MCF 10A (cell line): ENCODE measurements around the gene AUH. TPM values are rescaled to one million over a fixed set of nuclear protein-coding genes. Genes with fewer than 3 reads are reported as not detected.
A peak's percentile ranks its signal among the peaks of the same experiment; 100 is the strongest.

Source experiments
- BruUV-seq: library from RNA; stranded (reverse); fragments of 400-500 nt; replicated peaks from 2 replicates; lab custom pipeline; 2021; lab: Mats Ljungman, UMichigan
- CTCF ChIA-PET: fragments of 300-600 bp; sonication (Branson Sonifier 250); formaldehyde crosslinking; extraction: SDS; loops from one replicate; lab custom pipeline; 2021; ENCODE audit warnings: antibody characterized with exemption, inconsistent platforms; lab: Yijun Ruan, JAX
- POLR2A ChIA-PET: fragments of 300-600, 350-650 bp; sonication (Branson Sonifier 250); formaldehyde crosslinking; extraction: SDS; loops from one replicate; lab custom pipeline; 2020; ENCODE audit warnings: antibody characterized with exemption, inconsistent platforms; lab: Yijun Ruan, JAX
- DNase-seq: peaks from one replicate; pipeline ENCODE4 v3.0.0-alpha.2; 2018; ENCODE audit not compliant: unreplicated experiment
- H3K27ac Mint-ChIP-seq: one replicate; pipeline ENCODE4 v1.8.0; 2022; ENCODE audit warnings: mild to moderate bottlenecking, low read depth, mixed read lengths; ENCODE audit not compliant: unreplicated experiment
- H3K27me3 Mint-ChIP-seq: one replicate; pipeline ENCODE4 v1.8.0; 2022; ENCODE audit warnings: mixed read lengths; ENCODE audit not compliant: insufficient read depth, unreplicated experiment
- H3K36me3 Mint-ChIP-seq: one replicate; pipeline ENCODE4 v1.8.0; 2022; ENCODE audit warnings: mild to moderate bottlenecking, moderate library complexity, mixed read lengths; ENCODE audit not compliant: insufficient read depth, unreplicated experiment
- H3K4me1 Mint-ChIP-seq: one replicate; pipeline ENCODE4 v1.8.0; 2022; ENCODE audit warnings: mixed read lengths; ENCODE audit not compliant: insufficient read depth, unreplicated experiment
- H3K4me3 Mint-ChIP-seq: one replicate; pipeline ENCODE4 v1.8.0; 2022; ENCODE audit warnings: mild to moderate bottlenecking, moderate library complexity, mixed read lengths; ENCODE audit not compliant: unreplicated experiment
- H3K9me3 Mint-ChIP-seq: one replicate; pipeline ENCODE4 v1.8.0; 2022; ENCODE audit warnings: mixed read lengths; ENCODE audit not compliant: unreplicated experiment
- intact Hi-C: fragments of 100-400 bp; cut with micrococcal nuclease; formaldehyde crosslinking; loops from 2 replicates; pipeline ENCODE4 v1.14.1; 2022
- total RNA-seq: library from RNA; stranded (reverse); gene quantifications from 2 replicates; pipeline ENCODE4 v1.2.3, GENCODE V29; 2022
- TF ChIP-seq, protein P1 (sequence below): fragments of 200-600 bp; IDR thresholded peaks from one replicate; pipeline ENCODE4 v1.8.0; 2022; ENCODE audit warnings: antibody characterized with exemption, mild to moderate bottlenecking; ENCODE audit not compliant: unreplicated experiment

Gene AUH
- total RNA-seq, 1 experiment from 2014 or later: 20.9 TPM

DNA sequence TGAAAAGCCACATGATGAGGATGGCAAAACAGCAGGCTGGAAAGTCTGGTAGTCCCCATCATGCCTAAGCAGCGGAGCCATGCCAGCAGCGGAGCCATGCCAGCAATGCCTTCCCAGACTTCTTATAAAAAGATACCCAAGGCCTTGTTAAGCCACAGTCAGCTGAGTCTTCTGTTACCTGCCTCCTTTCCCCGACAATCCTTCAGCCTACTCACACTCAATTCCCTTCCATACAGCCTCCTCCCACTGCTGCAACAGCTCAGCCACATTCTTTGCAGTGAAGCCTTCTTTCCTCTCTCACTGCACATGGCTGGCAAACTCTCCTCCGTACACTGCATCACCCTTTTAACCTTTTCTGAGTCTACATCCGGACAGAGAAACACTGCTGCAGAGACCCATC lies 114.9 kb downstream of the AUH start:
- no peak overlapping the region for H3K27ac Mint-ChIP-seq

DNA sequence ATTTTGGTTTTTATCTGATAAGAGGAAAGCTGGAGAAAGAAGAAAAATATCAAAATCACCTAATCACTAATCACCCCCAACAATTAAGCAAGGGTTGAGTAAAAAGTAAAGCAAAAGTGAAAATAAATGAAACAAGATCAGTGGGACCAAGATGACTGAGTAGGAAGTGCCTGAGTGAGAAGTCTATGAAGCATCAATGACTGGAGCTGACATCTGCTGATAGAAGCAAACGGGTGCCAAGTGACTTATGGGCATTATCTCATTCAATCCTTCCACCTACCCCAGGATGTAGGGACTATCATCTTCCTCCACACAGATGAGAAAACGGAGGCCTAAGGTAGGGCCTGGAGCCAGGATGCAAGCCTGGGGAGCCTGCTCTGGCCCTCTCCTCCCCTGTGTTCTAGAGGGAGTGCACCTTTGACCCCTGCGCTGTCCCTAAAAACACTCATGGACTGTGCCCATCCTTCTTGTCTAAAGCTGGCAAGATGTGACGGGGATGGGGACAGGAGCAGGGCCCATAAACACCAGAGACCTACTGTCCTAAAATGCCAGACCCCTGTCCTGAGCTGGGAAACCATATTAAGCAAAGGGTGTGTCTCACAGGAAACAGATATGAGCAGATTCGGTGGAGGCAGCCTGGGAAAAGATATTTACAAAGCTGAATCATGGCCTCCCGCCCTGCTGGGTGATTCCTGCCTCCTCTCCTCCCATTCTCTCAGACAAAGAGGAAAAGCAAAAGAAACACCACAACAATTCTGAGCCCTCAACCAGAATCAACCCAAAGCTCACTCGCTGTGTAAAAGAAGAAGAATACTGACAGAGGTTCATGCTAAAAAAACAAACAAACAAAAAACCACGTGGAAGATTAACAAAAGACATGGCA lies 116.0 kb downstream of the AUH start:
- peaks cover 13% of the 10 kb centered on the region for H3K4me1 Mint-ChIP-seq
- H3K27ac Mint-ChIP-seq: peak overlapping the region; percentile 72
- peak; percentile 16 for DNase-seq
- POLR2A ChIA-PET: interaction anchor here (0.6 kb wide), 1 partner anchor 1401 kb away, joined by 3 read pairs; no protein-coding TSS in a partner anchor
- no peaks in the 10 kb centered on the region for H3K9me3 Mint-ChIP-seq
- no peaks in the 10 kb centered on the region for H3K36me3 Mint-ChIP-seq
- H3K4me3 Mint-ChIP-seq: no peak overlapping the region
- CTCF ChIA-PET: interaction anchor here (1.0 kb wide), 1 partner anchor 48 kb away, joined by 3 read pairs; no protein-coding TSS in a partner anchor
- no peaks in the 10 kb centered on the region for H3K27me3 Mint-ChIP-seq
- BruUV-seq: no TSS peak
- TF ChIP-seq, protein P1, sequence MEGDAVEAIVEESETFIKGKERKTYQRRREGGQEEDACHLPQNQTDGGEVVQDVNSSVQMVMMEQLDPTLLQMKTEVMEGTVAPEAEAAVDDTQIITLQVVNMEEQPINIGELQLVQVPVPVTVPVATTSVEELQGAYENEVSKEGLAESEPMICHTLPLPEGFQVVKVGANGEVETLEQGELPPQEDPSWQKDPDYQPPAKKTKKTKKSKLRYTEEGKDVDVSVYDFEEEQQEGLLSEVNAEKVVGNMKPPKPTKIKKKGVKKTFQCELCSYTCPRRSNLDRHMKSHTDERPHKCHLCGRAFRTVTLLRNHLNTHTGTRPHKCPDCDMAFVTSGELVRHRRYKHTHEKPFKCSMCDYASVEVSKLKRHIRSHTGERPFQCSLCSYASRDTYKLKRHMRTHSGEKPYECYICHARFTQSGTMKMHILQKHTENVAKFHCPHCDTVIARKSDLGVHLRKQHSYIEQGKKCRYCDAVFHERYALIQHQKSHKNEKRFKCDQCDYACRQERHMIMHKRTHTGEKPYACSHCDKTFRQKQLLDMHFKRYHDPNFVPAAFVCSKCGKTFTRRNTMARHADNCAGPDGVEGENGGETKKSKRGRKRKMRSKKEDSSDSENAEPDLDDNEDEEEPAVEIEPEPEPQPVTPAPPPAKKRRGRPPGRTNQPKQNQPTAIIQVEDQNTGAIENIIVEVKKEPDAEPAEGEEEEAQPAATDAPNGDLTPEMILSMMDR: no peak
- intact Hi-C loops: loop anchor here (5.0 kb wide), 1 partner anchor 158 kb away; no protein-coding TSS in a partner anchor

More for the DNA sequence above, 114.9 kb downstream of the AUH start:
- Mint-ChIP-seq H3K4me1 (peaks cover 13% of the 10 kb centered on the region), H3K36me3 (no peaks in the 10 kb centered on the region), H3K27me3 (no peaks in the 10 kb centered on the region), H3K9me3 (no peaks in the 10 kb centered on the region), H3K4me3 (no peak overlapping the region)
- no TSS peak for BruUV-seq
- CTCF ChIA-PET: no interaction called here
- intact Hi-C loops: loop anchor here (5.0 kb wide), 1 partner anchor 160 kb away; no protein-coding TSS in a partner anchor
- POLR2A ChIA-PET: interaction anchor here (0.7 kb wide), 1 partner anchor 102 kb away, joined by 3 read pairs; no protein-coding TSS in a partner anchor
- DNase-seq: no peak
- TF ChIP-seq, protein P1: no peak

DNA sequence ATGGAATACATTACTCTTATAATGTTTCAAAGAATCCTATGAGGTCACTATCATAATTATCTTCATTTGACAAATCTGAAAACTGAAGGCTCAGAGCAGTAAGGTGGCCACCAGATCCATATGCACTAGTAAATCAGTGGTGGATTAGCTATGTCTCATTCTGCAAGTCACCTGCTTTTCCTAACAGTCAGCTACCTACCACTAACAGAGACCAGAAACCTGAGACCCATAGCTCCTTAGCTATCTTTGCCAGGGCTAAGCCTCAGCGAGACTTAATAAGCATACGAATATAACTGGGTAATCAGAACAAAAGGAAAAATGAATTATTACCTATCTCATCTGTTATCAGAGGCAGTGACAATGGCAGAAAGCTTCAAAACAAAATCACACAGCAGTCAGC lies 118.7 kb downstream of the AUH start:
- ChIA-PET POLR2A (interaction anchor here (1.0 kb wide), 1 partner anchor 11 kb away, joined by 3 read pairs; no protein-coding TSS in a partner anchor), CTCF (no interaction called here)
- Mint-ChIP-seq H3K27ac (no peak overlapping the region), H3K27me3 (no peaks in the 10 kb centered on the region), H3K36me3 (no peaks in the 10 kb centered on the region), H3K9me3 (no peaks in the 10 kb centered on the region), H3K4me1 (peaks cover 13% of the 10 kb centered on the region), H3K4me3 (no peak overlapping the region)
- intact Hi-C loops: no loop called here
- TF ChIP-seq, protein P1: no peak
- no peak for DNase-seq
- BruUV-seq: no TSS peak

DNA sequence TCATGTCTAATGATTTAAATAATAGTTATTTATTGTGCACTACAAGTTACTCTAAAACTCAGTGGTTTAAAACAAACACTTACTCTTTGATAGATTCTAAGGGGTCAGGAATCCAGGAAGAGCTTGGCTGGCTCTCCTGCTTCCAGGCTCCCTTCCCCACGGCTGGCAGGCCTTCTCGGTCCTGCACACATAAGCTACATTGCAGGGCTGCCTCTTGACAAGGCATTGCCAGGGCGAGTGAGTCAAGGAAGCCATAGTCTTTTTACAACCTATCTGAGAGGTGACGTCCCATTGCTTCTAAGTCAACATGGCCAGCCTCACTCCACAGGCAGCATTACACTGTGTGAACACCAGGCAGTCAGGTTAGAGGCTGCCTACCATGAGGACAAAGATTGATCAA lies 119.8 kb downstream of the AUH start:
- BruUV-seq: no TSS peak
- H3K4me1 Mint-ChIP-seq: peaks cover 13% of the 10 kb centered on the region
- TF ChIP-seq, protein P1: no peak
- CTCF ChIA-PET: no interaction called here
- H3K4me3 Mint-ChIP-seq: no peak overlapping the region
- DNase-seq: no peak
- intact Hi-C loops: no loop called here
- no peaks in the 10 kb centered on the region for H3K36me3 Mint-ChIP-seq
- H3K27ac Mint-ChIP-seq: no peak overlapping the region
- no peaks in the 10 kb centered on the region for H3K27me3 Mint-ChIP-seq
- POLR2A ChIA-PET: no interaction called here
- H3K9me3 Mint-ChIP-seq: no peaks in the 10 kb centered on the region
